ENCODE results near the gene ATP9B. TPM values are rescaled to one million over a fixed set of nuclear protein-coding genes. Genes with fewer than 3 reads are reported as not detected.

ATP9B gene
- polyA plus RNA-seq, 3 donors, result 7.2 to 20.3 (median 14.0) TPM

DNA sequence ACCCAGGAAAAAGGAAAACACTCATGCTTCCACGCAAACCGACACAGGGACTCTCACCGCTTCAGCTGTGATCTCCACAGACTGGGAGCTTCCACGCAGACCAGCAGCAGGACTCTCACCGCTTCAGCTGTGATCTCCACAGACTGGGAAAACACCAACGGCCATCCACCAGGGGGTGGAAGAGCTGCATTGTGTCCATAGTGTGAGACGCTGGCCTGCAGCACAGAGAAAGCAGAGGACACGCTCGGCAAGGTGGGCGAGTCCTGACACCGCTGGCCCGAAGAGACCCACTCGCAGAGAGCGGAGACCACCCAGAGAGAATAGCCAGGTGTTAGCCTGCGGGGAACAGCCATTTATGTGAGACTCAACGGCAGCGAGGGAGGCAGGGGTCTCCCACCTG lies 284.1 kb downstream of the ATP9B start:
- no peak for DNase-seq
- peaks cover 0 to 1% (median 0%) of the 10 kb centered on the region in 7 donors for H3K9me3 Mint-ChIP-seq
- H3K4me3 Mint-ChIP-seq, result no peak overlapping the region
- peak overlapping the region in 1 of 7 donors; percentile 23 for H3K27ac Mint-ChIP-seq
- no peak overlapping the region for H3K4me3 ChIP-seq (replicated peaks in 1 of 3; ENCODE audit: low read depth in 2 of 3, low read length in 3 of 3)
- no peaks in the 10 kb centered on the region for H3K4me1 ChIP-seq (ENCODE audit: control insufficient read depth in 1 of 2, insufficient read depth in 2 of 2, low read length in 2 of 2)
- no peaks in the 10 kb centered on the region for H4K20me1 ChIP-seq (ENCODE audit: insufficient read depth, low read length)
- H2AFZ ChIP-seq (ENCODE audit: insufficient read depth, low read depth, low read length, poor library complexity, severe bottlenecking), result no peak overlapping the region
- TF ChIP-seq, protein P1, sequence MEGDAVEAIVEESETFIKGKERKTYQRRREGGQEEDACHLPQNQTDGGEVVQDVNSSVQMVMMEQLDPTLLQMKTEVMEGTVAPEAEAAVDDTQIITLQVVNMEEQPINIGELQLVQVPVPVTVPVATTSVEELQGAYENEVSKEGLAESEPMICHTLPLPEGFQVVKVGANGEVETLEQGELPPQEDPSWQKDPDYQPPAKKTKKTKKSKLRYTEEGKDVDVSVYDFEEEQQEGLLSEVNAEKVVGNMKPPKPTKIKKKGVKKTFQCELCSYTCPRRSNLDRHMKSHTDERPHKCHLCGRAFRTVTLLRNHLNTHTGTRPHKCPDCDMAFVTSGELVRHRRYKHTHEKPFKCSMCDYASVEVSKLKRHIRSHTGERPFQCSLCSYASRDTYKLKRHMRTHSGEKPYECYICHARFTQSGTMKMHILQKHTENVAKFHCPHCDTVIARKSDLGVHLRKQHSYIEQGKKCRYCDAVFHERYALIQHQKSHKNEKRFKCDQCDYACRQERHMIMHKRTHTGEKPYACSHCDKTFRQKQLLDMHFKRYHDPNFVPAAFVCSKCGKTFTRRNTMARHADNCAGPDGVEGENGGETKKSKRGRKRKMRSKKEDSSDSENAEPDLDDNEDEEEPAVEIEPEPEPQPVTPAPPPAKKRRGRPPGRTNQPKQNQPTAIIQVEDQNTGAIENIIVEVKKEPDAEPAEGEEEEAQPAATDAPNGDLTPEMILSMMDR (IDR thresholded peaks at IDR 0.05), result no peak
- peaks cover 41 to 58% of the 10 kb centered on the region in 2 donors for H3K36me3 Mint-ChIP-seq
- no peak overlapping the region for H3K27ac ChIP-seq (ENCODE audit: low read depth in 1 of 2, low read length in 2 of 2)
- H3K27me3 ChIP-seq (ENCODE audit: control insufficient read depth in 2 of 2, insufficient read depth in 2 of 2, low read length in 2 of 2), result no peaks in the 10 kb centered on the region
- H3K79me2 ChIP-seq (ENCODE audit: insufficient read depth, low read length), result no peaks in the 10 kb centered on the region
- no peaks in the 10 kb centered on the region for H3K9me3 ChIP-seq (replicated peaks in 1 of 2; ENCODE audit: control insufficient read depth in 1 of 2, insufficient read depth in 1 of 2, low read length in 2 of 2)
- 96% methylated on average over 17 of the region's 17 CpGs for WGBS (ENCODE audit: insufficient coverage)
- H3K9ac ChIP-seq (ENCODE audit: insufficient read depth, low read length, poor library complexity, severe bottlenecking), result no peak overlapping the region
- intact Hi-C loops (cut with micrococcal nuclease), result no loop called here
- peaks cover 14 to 45% of the 10 kb centered on the region in 2 donors for H3K36me3 ChIP-seq (replicated peaks in 1 of 2; ENCODE audit: control insufficient read depth in 1 of 2, insufficient read depth in 2 of 2, low read length in 2 of 2)
- H3K4me1 Mint-ChIP-seq, result no peaks in the 10 kb centered on the region
- H3K4me2 ChIP-seq (replicated peaks; ENCODE audit: extremely low read depth, low read length, poor library complexity, severe bottlenecking), result no peak overlapping the region
- no peaks in the 10 kb centered on the region for H3K27me3 Mint-ChIP-seq (ENCODE audit: low read depth in 3 of 3)

DNA sequence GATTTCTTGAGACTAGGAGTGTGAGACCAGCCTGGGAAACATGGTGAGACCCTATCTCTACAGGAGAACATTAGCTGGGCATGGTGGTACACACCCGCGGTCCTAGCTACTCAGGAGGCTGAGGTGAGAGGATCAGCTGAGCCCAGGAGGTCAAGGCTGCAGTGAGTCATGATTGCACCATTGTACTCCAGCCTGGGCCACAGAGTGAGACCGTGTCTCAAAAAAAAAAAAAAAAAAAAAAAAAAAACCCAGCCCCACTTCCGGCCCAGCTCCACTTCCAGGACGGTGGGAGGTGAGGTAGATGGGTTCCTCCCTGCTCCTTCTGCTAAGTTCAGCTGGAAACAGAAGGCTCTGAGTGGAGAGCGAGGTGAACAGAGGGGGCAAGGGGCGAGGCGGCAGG lies 285.2 kb downstream of the ATP9B start:
- H3K4me2 ChIP-seq (replicated peaks; ENCODE audit: extremely low read depth, low read length, poor library complexity, severe bottlenecking), result no peak overlapping the region
- H3K4me1 ChIP-seq (ENCODE audit: control insufficient read depth in 1 of 2, insufficient read depth in 2 of 2, low read length in 2 of 2), result no peaks in the 10 kb centered on the region
- Mint-ChIP-seq H3K27me3 (ENCODE audit: low read depth in 3 of 3) (no peaks in the 10 kb centered on the region), H3K4me1 (no peaks in the 10 kb centered on the region), H3K27ac (no peak overlapping the region), H3K9me3 (peaks cover 0 to 3% (median 0%) of the 10 kb centered on the region in 7 donors), H3K4me3 (no peak overlapping the region), H3K36me3 (peaks cover 36 to 55% of the 10 kb centered on the region in 2 donors)
- no peaks in the 10 kb centered on the region for H3K27me3 ChIP-seq (ENCODE audit: control insufficient read depth in 2 of 2, insufficient read depth in 2 of 2, low read length in 2 of 2)
- no peak overlapping the region for H2AFZ ChIP-seq (ENCODE audit: insufficient read depth, low read depth, low read length, poor library complexity, severe bottlenecking)
- no peaks in the 10 kb centered on the region for H4K20me1 ChIP-seq (ENCODE audit: insufficient read depth, low read length)
- H3K4me3 ChIP-seq (replicated peaks in 1 of 3; ENCODE audit: low read depth in 2 of 3, low read length in 3 of 3), result no peak overlapping the region
- peaks cover 11 to 39% of the 10 kb centered on the region in 2 donors for H3K36me3 ChIP-seq (replicated peaks in 1 of 2; ENCODE audit: control insufficient read depth in 1 of 2, insufficient read depth in 2 of 2, low read length in 2 of 2)
- no peak overlapping the region for H3K9ac ChIP-seq (ENCODE audit: insufficient read depth, low read length, poor library complexity, severe bottlenecking)
- no peaks in the 10 kb centered on the region for H3K79me2 ChIP-seq (ENCODE audit: insufficient read depth, low read length)
- no peak overlapping the region for H3K27ac ChIP-seq (ENCODE audit: low read depth in 1 of 2, low read length in 2 of 2)
- TF ChIP-seq, protein P1 (IDR thresholded peaks at IDR 0.05), result no peak
- H3K9me3 ChIP-seq (replicated peaks in 1 of 2; ENCODE audit: control insufficient read depth in 1 of 2, insufficient read depth in 1 of 2, low read length in 2 of 2), result no peaks in the 10 kb centered on the region
- WGBS (ENCODE audit: insufficient coverage), result 96% methylated on average over 4 of the region's 8 CpGs
- no peak for DNase-seq
- intact Hi-C loops (cut with micrococcal nuclease), result no loop called here

Data from CD14-positive monocyte (primary cell).